ENCODE results near the gene FUS.

FUS gene

GRCh38 chr16:31179747-31180459, at the start of gene FUS:
TSS of gene FUS (plus strand) at chr16:31180139. CDS start at chr16:31180215, 76 bp downstream.
- DNase-seq (ENCODE audit: low spot score) = peak; percentile 96
- TF ChIP-seq CTCF (IDR thresholded peaks at IDR 0.05; ENCODE audit: extremely low read depth, insufficient read depth, missing control alignments) = no peak
- in situ Hi-C loops (cut with MboI; ENCODE audit: low pct_unique_long_range_greater_than_20kb, low sequenced_read_pairs, unreplicated experiment) = no loop called here

- TF ChIP-seq CTCF (IDR thresholded peaks at IDR 0.05; ENCODE audit: extremely low read depth, insufficient read depth, missing control alignments) = no peak
Observed at GRCh38 chr16:31130336-31130891, 49.5 kb upstream of the FUS start.

GRCh38 chr16:31130899-31131298, 49.0 kb upstream of the FUS start:
- in situ Hi-C loops (cut with MboI; ENCODE audit: low pct_unique_long_range_greater_than_20kb, low sequenced_read_pairs, unreplicated experiment) = no loop called here
- no peak for DNase-seq (ENCODE audit: low spot score)
- TF ChIP-seq CTCF (IDR thresholded peaks at IDR 0.05; ENCODE audit: extremely low read depth, insufficient read depth, missing control alignments) = no peak

More at GRCh38 chr16:31130336-31130891, 49.5 kb upstream of the FUS start:
- in situ Hi-C loops (cut with MboI; ENCODE audit: low pct_unique_long_range_greater_than_20kb, low sequenced_read_pairs, unreplicated experiment) = no loop called here
- no peak for DNase-seq (ENCODE audit: low spot score)

- in situ Hi-C loops (cut with MboI; ENCODE audit: low pct_unique_long_range_greater_than_20kb, low sequenced_read_pairs, unreplicated experiment) = no loop called here
- DNase-seq (ENCODE audit: low spot score) = no peak
- TF ChIP-seq CTCF (IDR thresholded peaks at IDR 0.05; ENCODE audit: extremely low read depth, insufficient read depth, missing control alignments) = no peak
Observed at GRCh38 chr16:31131416-31131815, 48.5 kb upstream of the FUS start.

- TF ChIP-seq CTCF (IDR thresholded peaks at IDR 0.05; ENCODE audit: extremely low read depth, insufficient read depth, missing control alignments) = no peak
- in situ Hi-C loops (cut with MboI; ENCODE audit: low pct_unique_long_range_greater_than_20kb, low sequenced_read_pairs, unreplicated experiment) = no loop called here
- no peak for DNase-seq (ENCODE audit: low spot score)
Observed at GRCh38 chr16:31131841-31132271, 48.1 kb upstream of the FUS start.

- no peak for TF ChIP-seq CTCF (IDR thresholded peaks at IDR 0.05; ENCODE audit: extremely low read depth, insufficient read depth, missing control alignments)
- in situ Hi-C loops (cut with MboI; ENCODE audit: low pct_unique_long_range_greater_than_20kb, low sequenced_read_pairs, unreplicated experiment) = no loop called here
- DNase-seq (ENCODE audit: low spot score) = no peak
Observed at GRCh38 chr16:31132303-31132979, 47.5 kb upstream of the FUS start.
